Erythroblast (primary cell): Measurements from ENCODE around the gene SMOC1.

ENCODE experiments used
- GATA1 ChIP-seq: IDR thresholded peaks from 2 replicates; pipeline ENCODE4 v1.6.1; 2011; ENCODE audit warnings: low read depth, mild to moderate bottlenecking, control low read depth, low read length, moderate library complexity
- POLR2A ChIP-seq: IDR thresholded peaks from 2 replicates; pipeline ENCODE4 v1.6.1; 2011; ENCODE audit warnings: mild to moderate bottlenecking, low read length

- TF ChIP-seq POLR2A (no peak), GATA1 (no peak)
Observed at GRCh38 chr14:69887740-69888657, 8.8 kb downstream of the SMOC1 start.
